ENCODE measurements around the gene LCN1. TPM values are rescaled to one million over a fixed set of nuclear protein-coding genes. Genes with fewer than 3 reads are reported as not detected.

Gene LCN1
- total RNA-seq (not detected), polyA plus RNA-seq (ENCODE audit: insufficient read length in 2 of 2) (not detected)
- long read RNA-seq, donor 1: 0 reads
- long read RNA-seq, donor 2: 0 reads
- long read RNA-seq, donor 3: 0 reads
- long read RNA-seq, donor 4: 0 reads

- Histone ChIP-seq H3K36me3 (ENCODE audit: control insufficient read depth, insufficient read depth, low read length) (no peaks in the 10 kb centered on the region), H3K27me3 (ENCODE audit: control insufficient read depth, insufficient read depth, low read length) (no peaks in the 10 kb centered on the region), H3K4me3 (ENCODE audit: low read depth, low read length) (no peak within 1 kb of the TSS), H3K9me3 (ENCODE audit: control insufficient read depth, insufficient read depth, low read length) (peaks cover 1% of the 10 kb centered on the region), H3K4me1 (ENCODE audit: control insufficient read depth, insufficient read depth, low read length) (no peaks in the 10 kb centered on the region), H3K27ac (ENCODE audit: low read depth, low read length) (no peak within 1 kb of the TSS)
- 83% methylated on average over 16 of the region's 18 CpGs for WGBS (ENCODE audit: insufficient coverage)
- no peak for DNase-seq (ENCODE audit: low read depth in 4 of 6, low spot score in 6 of 6)
Observed at GRCh38 chr9:135520916-135521607, at the start of gene LCN1. LCN1 (plus strand) TSS chr9:135521440; CDS start chr9:135521498, 58 bp downstream.

GRCh38 chr9:135471791-135472640 lies 49.2 kb upstream of the LCN1 start:
- Histone ChIP-seq H3K27me3 (ENCODE audit: control insufficient read depth, insufficient read depth, low read length) (peaks cover 2% of the 10 kb centered on the region), H3K9me3 (ENCODE audit: control insufficient read depth, insufficient read depth, low read length) (no peaks in the 10 kb centered on the region), H3K27ac (ENCODE audit: low read depth, low read length) (no peak overlapping the region), H3K4me3 (ENCODE audit: low read depth, low read length) (no peak overlapping the region), H3K36me3 (ENCODE audit: control insufficient read depth, insufficient read depth, low read length) (peaks cover 3% of the 10 kb centered on the region), H3K4me1 (ENCODE audit: control insufficient read depth, insufficient read depth, low read length) (peaks cover 4% of the 10 kb centered on the region)
- DNase-seq (ENCODE audit: low read depth in 4 of 6, low spot score in 6 of 6): no peak
- 30% methylated on average over 15 of the region's 23 CpGs for WGBS (ENCODE audit: insufficient coverage)

DNA sequence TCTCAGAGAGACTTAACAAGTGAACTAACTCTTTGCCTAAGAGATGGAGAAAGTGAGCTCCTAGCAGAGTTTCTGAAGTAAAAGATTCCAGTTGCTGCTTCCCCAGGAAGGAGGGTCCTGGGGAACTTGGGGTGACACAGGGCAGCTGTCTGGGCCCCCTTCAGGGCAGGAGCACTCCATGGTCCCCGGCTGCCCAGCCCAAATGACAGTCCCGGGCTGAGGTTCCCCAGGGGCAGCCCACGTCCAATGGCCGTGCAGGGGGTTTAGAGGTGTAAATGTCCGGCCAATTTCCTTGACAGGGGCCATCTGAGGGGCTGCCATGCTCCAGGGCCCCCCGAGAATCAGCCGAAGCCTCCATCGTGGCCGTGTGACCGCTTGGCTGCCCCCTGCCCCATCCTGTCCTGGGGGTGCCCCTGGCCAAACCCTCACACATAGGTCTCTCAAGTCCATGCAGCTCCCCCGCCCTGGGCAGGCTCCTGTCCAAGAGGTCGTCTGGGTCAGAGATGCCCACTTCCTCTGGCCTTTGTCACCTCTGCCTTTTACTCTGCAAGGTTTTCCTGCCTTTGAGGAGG lies 47.2 kb upstream of the LCN1 start:
- no peaks in the 10 kb centered on the region for H3K9me3 ChIP-seq (ENCODE audit: control insufficient read depth, insufficient read depth, low read length)
- 76% methylated on average over 11 of the region's 12 CpGs for WGBS (ENCODE audit: insufficient coverage)
- peaks cover 2% of the 10 kb centered on the region for H3K27me3 ChIP-seq (ENCODE audit: control insufficient read depth, insufficient read depth, low read length)
- DNase-seq (ENCODE audit: low read depth in 4 of 6, low spot score in 6 of 6): no peak
- H3K27ac ChIP-seq (ENCODE audit: low read depth, low read length): no peak overlapping the region
- peaks cover 9% of the 10 kb centered on the region for H3K4me1 ChIP-seq (ENCODE audit: control insufficient read depth, insufficient read depth, low read length)
- peaks cover 3% of the 10 kb centered on the region for H3K36me3 ChIP-seq (ENCODE audit: control insufficient read depth, insufficient read depth, low read length)
- no peak overlapping the region for H3K4me3 ChIP-seq (ENCODE audit: low read depth, low read length)

GRCh38 chr9:135474915-135475314 lies 46.3 kb upstream of the LCN1 start:
- peaks cover 9% of the 10 kb centered on the region for H3K4me1 ChIP-seq (ENCODE audit: control insufficient read depth, insufficient read depth, low read length)
- peak in 3 of 6 donors; percentile 48 to 88 (median 88) for DNase-seq (ENCODE audit: low read depth in 4 of 6, low spot score in 6 of 6)
- 10% methylated on average over 7 of the region's 12 CpGs for WGBS (ENCODE audit: insufficient coverage)
- peaks cover 2% of the 10 kb centered on the region for H3K27me3 ChIP-seq (ENCODE audit: control insufficient read depth, insufficient read depth, low read length)
- no peaks in the 10 kb centered on the region for H3K9me3 ChIP-seq (ENCODE audit: control insufficient read depth, insufficient read depth, low read length)
- no peak overlapping the region for H3K4me3 ChIP-seq (ENCODE audit: low read depth, low read length)
- H3K36me3 ChIP-seq (ENCODE audit: control insufficient read depth, insufficient read depth, low read length): peaks cover 3% of the 10 kb centered on the region
- no peak overlapping the region for H3K27ac ChIP-seq (ENCODE audit: low read depth, low read length)

DNA sequence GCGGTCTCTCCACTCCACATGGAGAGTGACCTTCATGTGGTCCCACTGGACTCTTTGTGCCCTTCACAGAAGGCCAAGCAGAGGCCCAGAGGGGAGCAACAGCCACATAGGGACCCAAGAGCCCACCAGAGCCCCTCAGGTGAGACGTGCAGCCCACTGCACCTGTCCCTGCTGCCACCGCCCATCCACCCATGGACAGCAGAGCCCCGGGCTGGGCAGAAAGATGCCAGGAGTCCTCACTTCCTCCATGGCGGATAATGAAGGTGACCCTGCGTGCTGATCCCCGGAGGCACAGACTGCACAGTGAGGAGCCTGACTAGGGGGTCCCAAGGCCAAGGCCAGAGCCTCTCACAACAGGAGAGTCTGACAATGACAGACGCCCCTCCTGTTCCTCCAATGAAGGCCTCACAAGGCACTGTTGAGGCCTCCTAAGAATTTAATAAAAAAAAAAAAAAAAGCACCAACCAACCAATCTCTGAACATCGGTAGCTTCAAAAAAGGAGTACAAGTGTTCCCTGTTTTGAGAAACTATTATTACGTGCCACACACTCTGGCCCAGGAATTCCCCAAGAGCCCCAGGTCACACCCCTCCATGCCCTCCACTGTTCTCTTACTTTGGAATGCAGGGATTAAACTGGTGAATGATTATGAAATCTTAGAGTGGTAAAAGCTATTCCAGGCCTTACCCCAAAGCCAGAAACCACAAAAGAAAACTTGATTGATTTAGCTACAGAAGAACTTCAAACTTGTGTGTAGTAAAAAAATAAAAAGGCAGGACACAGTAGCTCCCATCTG lies 44.5 kb upstream of the LCN1 start:
- no peaks in the 10 kb centered on the region for H3K9me3 ChIP-seq (ENCODE audit: control insufficient read depth, insufficient read depth, low read length)
- peaks cover 2% of the 10 kb centered on the region for H3K27me3 ChIP-seq (ENCODE audit: control insufficient read depth, insufficient read depth, low read length)
- H3K4me1 ChIP-seq (ENCODE audit: control insufficient read depth, insufficient read depth, low read length): peaks cover 24% of the 10 kb centered on the region
- no peak overlapping the region for H3K4me3 ChIP-seq (ENCODE audit: low read depth, low read length)
- no peak for DNase-seq (ENCODE audit: low read depth in 4 of 6, low spot score in 6 of 6)
- 91% methylated on average over 8 of the region's 10 CpGs for WGBS (ENCODE audit: insufficient coverage)
- H3K36me3 ChIP-seq (ENCODE audit: control insufficient read depth, insufficient read depth, low read length): peaks cover 3% of the 10 kb centered on the region
- no peak overlapping the region for H3K27ac ChIP-seq (ENCODE audit: low read depth, low read length)

- DNase-seq (ENCODE audit: low read depth in 4 of 6, low spot score in 6 of 6): peak in 1 of 6 donors; percentile 9
- WGBS (ENCODE audit: insufficient coverage): 63% methylated on average over 10 of the region's 10 CpGs
- H3K4me1 ChIP-seq (ENCODE audit: control insufficient read depth, insufficient read depth, low read length): peaks cover 25% of the 10 kb centered on the region
- H3K27ac ChIP-seq (ENCODE audit: low read depth, low read length): no peak overlapping the region
- H3K36me3 ChIP-seq (ENCODE audit: control insufficient read depth, insufficient read depth, low read length): peaks cover 3% of the 10 kb centered on the region
- H3K9me3 ChIP-seq (ENCODE audit: control insufficient read depth, insufficient read depth, low read length): no peaks in the 10 kb centered on the region
- H3K4me3 ChIP-seq (ENCODE audit: low read depth, low read length): no peak overlapping the region
- no peaks in the 10 kb centered on the region for H3K27me3 ChIP-seq (ENCODE audit: control insufficient read depth, insufficient read depth, low read length)
Observed at GRCh38 chr9:135478191-135478590, 43.0 kb upstream of the LCN1 start.

GRCh38 chr9:135478829-135479468 lies 42.3 kb upstream of the LCN1 start:
- Histone ChIP-seq H3K4me3 (ENCODE audit: low read depth, low read length) (peak overlapping the region; percentile 30), H3K9me3 (ENCODE audit: control insufficient read depth, insufficient read depth, low read length) (no peaks in the 10 kb centered on the region), H3K36me3 (ENCODE audit: control insufficient read depth, insufficient read depth, low read length) (peaks cover 5% of the 10 kb centered on the region), H3K27me3 (ENCODE audit: control insufficient read depth, insufficient read depth, low read length) (no peaks in the 10 kb centered on the region), H3K27ac (ENCODE audit: low read depth, low read length) (no peak overlapping the region), H3K4me1 (ENCODE audit: control insufficient read depth, insufficient read depth, low read length) (peaks cover 25% of the 10 kb centered on the region)
- 2% methylated on average over 64 of the region's 64 CpGs for WGBS (ENCODE audit: insufficient coverage)
- peak in 2 of 6 donors; percentile 22 to 55 for DNase-seq (ENCODE audit: low read depth in 4 of 6, low spot score in 6 of 6)

- DNase-seq (ENCODE audit: low read depth in 4 of 6, low spot score in 6 of 6): peak in 2 of 6 donors; percentile 64 to 70
- Histone ChIP-seq H3K36me3 (ENCODE audit: control insufficient read depth, insufficient read depth, low read length) (peaks cover 11% of the 10 kb centered on the region), H3K27ac (ENCODE audit: low read depth, low read length) (no peak within 1 kb of the TSS), H3K4me1 (ENCODE audit: control insufficient read depth, insufficient read depth, low read length) (peaks cover 25% of the 10 kb centered on the region), H3K27me3 (ENCODE audit: control insufficient read depth, insufficient read depth, low read length) (no peaks in the 10 kb centered on the region), H3K9me3 (ENCODE audit: control insufficient read depth, insufficient read depth, low read length) (no peaks in the 10 kb centered on the region), H3K4me3 (ENCODE audit: low read depth, low read length) (peak within 1 kb of the TSS; percentile 55)
- WGBS (ENCODE audit: insufficient coverage): 0% methylated on average over 79 of the region's 103 CpGs
Observed at GRCh38 chr9:135479469-135480052, 41.7 kb upstream of the LCN1 start, which contains the start of gene PPP1R26. PPP1R26 (plus strand) TSS chr9:135479782; CDS start chr9:135484511, 4,729 bp downstream.

All from spinal cord (tissue), 10 donors.